A549 (cell line): ENCODE results near the gene HES6. TPM values are rescaled to one million over a fixed set of nuclear protein-coding genes. Genes with fewer than 3 reads are reported as not detected.
A peak's percentile ranks its signal among the peaks of the same experiment; 100 is the strongest.

Experiments
- ATAC-seq, 2 experiments: fragments of 200-7000 bp in 1 of 2; fragments of >200 bp in 1 of 2; cut with Nextera tagmentation in 1 of 2; cut with Tn5 transposase in 1 of 2; 3 replicates each; pipeline versions ENCODE4 v1.8.0 to v1.9.1; 2018 to 2020; ENCODE audit warnings: mild to moderate bottlenecking in 1 of 2, moderate library complexity in 1 of 2
- CTCF ChIA-PET: fragments of 300-600 bp; sonication (Branson Sonifier 250); formaldehyde crosslinking; extraction: SDS; loops from one replicate; lab custom pipeline; 2021; ENCODE audit warnings: antibody characterized with exemption, inconsistent platforms; lab: Yijun Ruan, JAX
- POLR2A ChIA-PET: fragments of 350-600 bp; formaldehyde crosslinking; extraction: SDS; loops from one replicate; lab custom pipeline; 2021; ENCODE audit warnings: antibody characterized with exemption, inconsistent platforms; lab: Yijun Ruan, JAX
- DNase-seq, 2 experiments: peaks; one replicate each; pipeline versions ENCODE4 v3.0.0 to v3.0.0-alpha.2; 2011 to 2016; ENCODE audit warnings: low read depth in 1 of 2, low spot score in 1 of 2
- FAIRE-seq: peaks from 2 replicates; lab custom pipeline; 2011; peaks lifted over from hg19 to GRCh38; lab: Jason Lieb, UNC
- H3K27ac ChIP-seq, 2 experiments: fragments of >200 bp; sonication (Bioruptor Twin); formaldehyde crosslinking; 3 replicates each; pipeline ENCODE4 v1.5.1; 2016 to 2017
- H3K4me1 ChIP-seq: fragments of >200 bp; sonication (Bioruptor Twin); formaldehyde crosslinking; 3 replicates; pipeline ENCODE4 v1.6.1; 2016
- H3K4me2 ChIP-seq: fragments of >200 bp; sonication (Bioruptor Twin); formaldehyde crosslinking; 3 replicates; pipeline ENCODE4 v1.6.1; 2016
- H3K4me3 ChIP-seq: fragments of >200 bp; sonication (Bioruptor Twin); formaldehyde crosslinking; 3 replicates; pipeline ENCODE4 v1.5.1; 2016
- H3K9me3 ChIP-seq: fragments of >200 bp; sonication (Bioruptor Twin); formaldehyde crosslinking; 3 replicates; pipeline ENCODE4 v1.6.1; 2016
- BHLHE40 ChIP-seq: IDR thresholded peaks from 2 replicates; pipeline ENCODE4 v1.6.1; 2012; ENCODE audit warnings: low read depth, low read length, inconsistent platforms
- CEBPB ChIP-seq, 2 experiments: fragments of >200 bp in 1 of 2; sonication (Bioruptor Twin) in 1 of 2; formaldehyde crosslinking in 1 of 2; IDR thresholded peaks; 2 replicates each; pipeline ENCODE4 v1.6.1; 2012 to 2016
- E2F6 ChIP-seq: IDR thresholded peaks from 2 replicates; pipeline ENCODE4 v1.6.1; 2012; ENCODE audit warnings: low read depth, borderline replicate concordance
- EP300 ChIP-seq, 2 experiments: fragments of >200 bp; sonication (Bioruptor Twin); formaldehyde crosslinking; IDR thresholded peaks; 2 replicates in 1 of 2; 3 replicates in 1 of 2; pipeline ENCODE4 v1.6.1; 2016 to 2017
- FOSL2 ChIP-seq, 2 experiments: fragments of 450-650 bp in 1 of 2; fragments of >200 bp in 1 of 2; sonication (Bioruptor Twin) in 1 of 2; formaldehyde crosslinking; IDR thresholded peaks; 2 replicates each; pipeline versions ENCODE4 v1.5.0 to v1.6.1; 2016 to 2020; ENCODE audit warnings: mild to moderate bottlenecking in 1 of 2, moderate library complexity in 1 of 2
- FOXS1 ChIP-seq: fragments of 250-450 bp; sonication (Bioruptor Pico); IDR thresholded peaks from 2 replicates; pipeline ENCODE4 v1.5.0; 2020; ENCODE audit warnings: mild to moderate bottlenecking, moderate library complexity
- GATA3 ChIP-seq: IDR thresholded peaks from 2 replicates; pipeline ENCODE4 v1.6.1; 2012; ENCODE audit warnings: borderline replicate concordance
- HOXB13 ChIP-seq: fragments of 250-450 bp; sonication (Bioruptor Pico); IDR thresholded peaks from 2 replicates; pipeline ENCODE4 v1.5.0; 2020; ENCODE audit warnings: low read depth, mild to moderate bottlenecking, moderate library complexity
- JUN ChIP-seq, 2 experiments: fragments of >200 bp; sonication (Bioruptor Twin); formaldehyde crosslinking; IDR thresholded peaks; 2 replicates in 1 of 2; 3 replicates in 1 of 2; pipeline ENCODE4 v1.6.1; 2016 to 2017
- KDM1A ChIP-seq: fragments of 200-600 bp; sonication (generic); IDR thresholded peaks from 2 replicates; pipeline ENCODE4 v1.6.1; 2016; ENCODE audit warnings: low read depth, mild to moderate bottlenecking
- MAFK ChIP-seq: fragments of 450-650 bp; IDR thresholded peaks from 2 replicates; pipeline ENCODE4 v1.6.1; 2014; ENCODE audit not compliant: partially characterized antibody
- MYC ChIP-seq: IDR thresholded peaks from 2 replicates; pipeline ENCODE4 v1.6.1; 2012; ENCODE audit warnings: mild to moderate bottlenecking, inconsistent platforms, low read length, improper control_type of control experiment, borderline replicate concordance
- NPAS2 ChIP-seq: fragments of 250-450 bp; sonication (Bioruptor Pico); IDR thresholded peaks from 2 replicates; pipeline ENCODE4 v1.8.0; 2022; ENCODE audit warnings: mild to moderate bottlenecking, moderate library complexity, borderline replicate concordance
- NR3C1 ChIP-seq: fragments of >200 bp; sonication (Bioruptor Twin); formaldehyde crosslinking; IDR thresholded peaks from 3 replicates; pipeline ENCODE4 v1.6.1; 2017
- POLR2AphosphoS2 ChIP-seq: conservative IDR thresholded peaks from 2 replicates; pipeline ENCODE4 v1.6.1; 2012; ENCODE audit warnings: low read length, improper control_type of control experiment, inconsistent platforms
- RCOR1 ChIP-seq: fragments of 150-350 bp; IDR thresholded peaks from 2 replicates; pipeline ENCODE4 v1.6.1; 2014; ENCODE audit warnings: antibody characterized with exemption, low read length, low read depth
- SMC3 ChIP-seq: fragments of >200 bp; sonication (Bioruptor Twin); formaldehyde crosslinking; IDR thresholded peaks from 3 replicates; pipeline ENCODE4 v1.6.1; 2018; ENCODE audit warnings: inconsistent platforms
- TP53 ChIP-seq: fragments of 250-450 bp; sonication (Bioruptor Pico); IDR thresholded peaks from 2 replicates; pipeline ENCODE4 v1.5.0; 2021; ENCODE audit warnings: mild to moderate bottlenecking, moderate library complexity
- USF2 ChIP-seq: fragments of 450-650 bp; IDR thresholded peaks from 2 replicates; pipeline ENCODE4 v1.6.1; 2014; ENCODE audit warnings: antibody characterized with exemption
- ZNF302 ChIP-seq: fragments of 250-450 bp; sonication (Bioruptor Pico); IDR thresholded peaks from 2 replicates; pipeline ENCODE4 v1.9.0; 2021; ENCODE audit warnings: inconsistent platforms, mild to moderate bottlenecking, moderate library complexity
- ZSCAN20 ChIP-seq: fragments of 250-450 bp; sonication (Bioruptor Pico); IDR thresholded peaks from 2 replicates; pipeline ENCODE4 v1.8.0; 2022; ENCODE audit warnings: mild to moderate bottlenecking, moderate library complexity
- WGBS: methylation state at CpG from one replicate; pipeline ENCODE4 v1.1.6; 2017; ENCODE audit errors: missing lambda C conversion rate; 5-methylcytosine and 5-hydroxymethylcytosine counted together
- polyA plus RNA-seq, 4 experiments: library from polyadenylated mRNA; depleted of rRNA in 3 of 4; stranded (reverse); fragments of >200 nt; fragmentation: RNase III in 1 of 4; extraction: RNeasy Plus Mini Kit Qiagen cat#74134 plus additional on column Dnase treatment in 1 of 4; gene quantifications; 2 replicates in 3 of 4; 3 replicates in 1 of 4; pipeline ENCODE4 v1.2.3, GENCODE V29; 2011 to 2017
- TF ChIP-seq, protein P1 (sequence below): fragments of 250-450 bp; sonication (Bioruptor Pico); IDR thresholded peaks from 2 replicates; pipeline ENCODE4 v1.5.0; 2021; ENCODE audit warnings: mild to moderate bottlenecking, moderate library complexity, borderline replicate concordance
- TF ChIP-seq, protein P2 (sequence below): IDR thresholded peaks from 2 replicates; pipeline ENCODE4 v1.6.1; 2012
- TF ChIP-seq, protein P3 (sequence below): IDR thresholded peaks from 2 replicates; pipeline ENCODE4 v1.6.1; 2012
- TF ChIP-seq, protein P4 (sequence below): fragments of 200-600 bp; sonication (generic); IDR thresholded peaks from 2 replicates; pipeline ENCODE4 v1.6.1; 2016; ENCODE audit warnings: antibody characterized with exemption, mild to moderate bottlenecking, moderate library complexity

HES6 gene
- polyA plus RNA-seq, 2 of the 4 experiments (the other 2 are of a cell fraction): 5.4 to 7.5 TPM

DNA sequence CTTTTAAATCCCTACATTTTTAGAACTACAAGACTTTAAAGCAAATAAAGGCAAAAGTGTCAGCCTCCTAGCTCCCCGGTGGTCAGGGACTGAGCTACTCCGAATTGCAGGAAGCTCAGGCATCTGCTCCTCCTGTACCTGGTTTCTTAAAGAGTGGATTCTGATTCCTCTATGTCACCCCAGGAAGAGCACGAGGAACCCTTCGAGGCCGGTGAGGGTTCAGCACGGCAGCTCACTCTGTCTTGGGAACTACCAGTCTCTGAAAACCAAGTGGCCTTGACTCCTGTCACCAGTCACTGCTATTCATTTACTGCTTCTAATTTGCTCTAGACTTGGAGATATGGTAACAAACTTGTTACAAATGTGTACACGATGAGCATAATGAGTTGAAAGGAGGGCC lies 46.3 kb upstream of the HES6 start (continued):
- peak; percentile 31; the same call in 1 of the 2 replicates for TF ChIP-seq E2F6
- TF ChIP-seq RCOR1: no peak
- TF ChIP-seq NPAS2 (CRISPR knock-in tag): no peak
- TF ChIP-seq ZSCAN20 (CRISPR knock-in tag): peak; percentile 13; the same call in 1 of the 2 replicates
- TF ChIP-seq BHLHE40: no peak
- no peak for TF ChIP-seq NR3C1
- TF ChIP-seq, protein P1, sequence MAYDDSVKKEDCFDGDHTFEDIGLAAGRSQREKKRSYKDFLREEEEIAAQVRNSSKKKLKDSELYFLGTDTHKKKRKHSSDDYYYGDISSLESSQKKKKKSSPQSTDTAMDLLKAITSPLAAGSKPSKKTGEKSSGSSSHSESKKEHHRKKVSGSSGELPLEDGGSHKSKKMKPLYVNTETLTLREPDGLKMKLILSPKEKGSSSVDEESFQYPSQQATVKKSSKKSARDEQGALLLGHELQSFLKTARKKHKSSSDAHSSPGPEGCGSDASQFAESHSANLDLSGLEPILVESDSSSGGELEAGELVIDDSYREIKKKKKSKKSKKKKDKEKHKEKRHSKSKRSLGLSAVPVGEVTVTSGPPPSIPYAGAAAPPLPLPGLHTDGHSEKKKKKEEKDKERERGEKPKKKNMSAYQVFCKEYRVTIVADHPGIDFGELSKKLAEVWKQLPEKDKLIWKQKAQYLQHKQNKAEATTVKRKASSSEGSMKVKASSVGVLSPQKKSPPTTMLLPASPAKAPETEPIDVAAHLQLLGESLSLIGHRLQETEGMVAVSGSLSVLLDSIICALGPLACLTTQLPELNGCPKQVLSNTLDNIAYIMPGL (CRISPR knock-in tag): 0 out of 2 replicates have a peak, but pooled peaks have one; percentile 2
- 0 out of 2 replicates have a peak, but pooled peaks have one; percentile 32 for TF ChIP-seq FOXS1
- TF ChIP-seq TP53 (CRISPR knock-in tag): peak; percentile 57; the same call in 1 of the 2 replicates
- 0 out of 2 replicates have a peak, but pooled peaks have one; percentile 54 for TF ChIP-seq ZNF302 (CRISPR knock-in tag)
- TF ChIP-seq, protein P2, sequence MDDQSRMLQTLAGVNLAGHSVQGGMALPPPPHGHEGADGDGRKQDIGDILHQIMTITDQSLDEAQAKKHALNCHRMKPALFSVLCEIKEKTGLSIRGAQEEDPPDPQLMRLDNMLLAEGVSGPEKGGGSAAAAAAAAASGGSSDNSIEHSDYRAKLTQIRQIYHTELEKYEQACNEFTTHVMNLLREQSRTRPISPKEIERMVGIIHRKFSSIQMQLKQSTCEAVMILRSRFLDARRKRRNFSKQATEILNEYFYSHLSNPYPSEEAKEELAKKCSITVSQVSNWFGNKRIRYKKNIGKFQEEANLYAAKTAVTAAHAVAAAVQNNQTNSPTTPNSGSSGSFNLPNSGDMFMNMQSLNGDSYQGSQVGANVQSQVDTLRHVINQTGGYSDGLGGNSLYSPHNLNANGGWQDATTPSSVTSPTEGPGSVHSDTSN: 0 out of 2 replicates have a peak, but pooled peaks have one; percentile 2
- TF ChIP-seq CEBPB (IDR thresholded peaks at IDR 0.05): peak in 1 of 2 experiments; percentile 1; a peak in 1 of 4 replicates
- TF ChIP-seq KDM1A: no peak

GRCh38 chr2:238285653-238286082 lies 45.8 kb upstream of the HES6 start:
- WGBS: 0% methylated on average over 7 of the region's 7 CpGs
- FAIRE-seq: no peak
- TF ChIP-seq USF2 (0 out of 2 replicates have a peak, but pooled peaks have one; percentile 12), MAFK (peak; percentile 26), SMC3 (0 out of 3 replicates have a peak, but pooled peaks have one; percentile 20), POLR2AphosphoS2 (peak; percentile 24; the same call in 1 of the 2 replicates), FOXS1 (no peak), MYC (0 out of 2 replicates have a peak, but pooled peaks have one; percentile 16), RCOR1 (no peak), TP53 (CRISPR knock-in tag) (peak; percentile 38; the same call in 1 of the 2 replicates), JUN (IDR thresholded peaks at IDR 0.05) (peak; percentile 46 to 67; a peak in 3 of 5 replicates), HOXB13 (CRISPR knock-in tag) (no peak), FOSL2 (IDR thresholded peaks at IDR 0.05) (no peak), FOSL2 (CRISPR knock-in tag; IDR thresholded peaks at IDR 0.05) (peak; percentile 10; the same call in 1 of the 2 replicates), GATA3 (peak; percentile 37; the same call in 1 of the 2 replicates), CEBPB (IDR thresholded peaks at IDR 0.05) (peak; percentile 80 to 86), E2F6 (0 out of 2 replicates have a peak, but pooled peaks have one; percentile 39), EP300 (IDR thresholded peaks at IDR 0.05) (peak; percentile 30 to 34; a peak in 2 of 5 replicates)
- TF ChIP-seq, protein P3, sequence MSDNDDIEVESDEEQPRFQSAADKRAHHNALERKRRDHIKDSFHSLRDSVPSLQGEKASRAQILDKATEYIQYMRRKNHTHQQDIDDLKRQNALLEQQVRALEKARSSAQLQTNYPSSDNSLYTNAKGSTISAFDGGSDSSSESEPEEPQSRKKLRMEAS: 0 out of 2 replicates have a peak, but pooled peaks have one; percentile 54
- TF ChIP-seq, protein P2: peak; percentile 33; the same call in 1 of the 2 replicates
- TF ChIP-seq, protein P4, sequence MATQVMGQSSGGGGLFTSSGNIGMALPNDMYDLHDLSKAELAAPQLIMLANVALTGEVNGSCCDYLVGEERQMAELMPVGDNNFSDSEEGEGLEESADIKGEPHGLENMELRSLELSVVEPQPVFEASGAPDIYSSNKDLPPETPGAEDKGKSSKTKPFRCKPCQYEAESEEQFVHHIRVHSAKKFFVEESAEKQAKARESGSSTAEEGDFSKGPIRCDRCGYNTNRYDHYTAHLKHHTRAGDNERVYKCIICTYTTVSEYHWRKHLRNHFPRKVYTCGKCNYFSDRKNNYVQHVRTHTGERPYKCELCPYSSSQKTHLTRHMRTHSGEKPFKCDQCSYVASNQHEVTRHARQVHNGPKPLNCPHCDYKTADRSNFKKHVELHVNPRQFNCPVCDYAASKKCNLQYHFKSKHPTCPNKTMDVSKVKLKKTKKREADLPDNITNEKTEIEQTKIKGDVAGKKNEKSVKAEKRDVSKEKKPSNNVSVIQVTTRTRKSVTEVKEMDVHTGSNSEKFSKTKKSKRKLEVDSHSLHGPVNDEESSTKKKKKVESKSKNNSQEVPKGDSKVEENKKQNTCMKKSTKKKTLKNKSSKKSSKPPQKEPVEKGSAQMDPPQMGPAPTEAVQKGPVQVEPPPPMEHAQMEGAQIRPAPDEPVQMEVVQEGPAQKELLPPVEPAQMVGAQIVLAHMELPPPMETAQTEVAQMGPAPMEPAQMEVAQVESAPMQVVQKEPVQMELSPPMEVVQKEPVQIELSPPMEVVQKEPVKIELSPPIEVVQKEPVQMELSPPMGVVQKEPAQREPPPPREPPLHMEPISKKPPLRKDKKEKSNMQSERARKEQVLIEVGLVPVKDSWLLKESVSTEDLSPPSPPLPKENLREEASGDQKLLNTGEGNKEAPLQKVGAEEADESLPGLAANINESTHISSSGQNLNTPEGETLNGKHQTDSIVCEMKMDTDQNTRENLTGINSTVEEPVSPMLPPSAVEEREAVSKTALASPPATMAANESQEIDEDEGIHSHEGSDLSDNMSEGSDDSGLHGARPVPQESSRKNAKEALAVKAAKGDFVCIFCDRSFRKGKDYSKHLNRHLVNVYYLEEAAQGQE: no peak

More at GRCh38 chr2:238285653-238286082, 45.8 kb upstream of the HES6 start:
- Histone ChIP-seq H3K4me1 (peaks cover 60% of the 10 kb centered on the region), H3K9me3 (no peaks in the 10 kb centered on the region), H3K4me3 (peak overlapping the region; percentile 67; the same call in 2 of the 3 replicates), H3K27ac (peak overlapping the region; percentile 90 to 95), H3K4me2 (peak overlapping the region; percentile 92)
- ChIA-PET POLR2A (interaction anchor here (0.5 kb wide), 1 partner anchor 57 kb away, joined by 3 read pairs; no protein-coding TSS in a partner anchor), CTCF (interaction anchor here (0.6 to 22.7 kb wide), 9 partner anchors 9 to 449 kb away, joined by 3 to 351 read pairs (median 4); no protein-coding TSS in a partner anchor)
- ATAC-seq (peak; percentile 30 to 46; a peak in 5 of 6 replicates), DNase-seq (peak; percentile 82 to 96)
